ENCODE results near the gene DNAJB5.

GRCh38 chr9:34994900-34995669 lies 5.5 kb downstream of the DNAJB5 start:
- TF ChIP-seq POLR2A (IDR thresholded peaks at IDR 0.05; ENCODE audit: extremely low read depth, insufficient read length): no peak
- TF ChIP-seq, protein P1, sequence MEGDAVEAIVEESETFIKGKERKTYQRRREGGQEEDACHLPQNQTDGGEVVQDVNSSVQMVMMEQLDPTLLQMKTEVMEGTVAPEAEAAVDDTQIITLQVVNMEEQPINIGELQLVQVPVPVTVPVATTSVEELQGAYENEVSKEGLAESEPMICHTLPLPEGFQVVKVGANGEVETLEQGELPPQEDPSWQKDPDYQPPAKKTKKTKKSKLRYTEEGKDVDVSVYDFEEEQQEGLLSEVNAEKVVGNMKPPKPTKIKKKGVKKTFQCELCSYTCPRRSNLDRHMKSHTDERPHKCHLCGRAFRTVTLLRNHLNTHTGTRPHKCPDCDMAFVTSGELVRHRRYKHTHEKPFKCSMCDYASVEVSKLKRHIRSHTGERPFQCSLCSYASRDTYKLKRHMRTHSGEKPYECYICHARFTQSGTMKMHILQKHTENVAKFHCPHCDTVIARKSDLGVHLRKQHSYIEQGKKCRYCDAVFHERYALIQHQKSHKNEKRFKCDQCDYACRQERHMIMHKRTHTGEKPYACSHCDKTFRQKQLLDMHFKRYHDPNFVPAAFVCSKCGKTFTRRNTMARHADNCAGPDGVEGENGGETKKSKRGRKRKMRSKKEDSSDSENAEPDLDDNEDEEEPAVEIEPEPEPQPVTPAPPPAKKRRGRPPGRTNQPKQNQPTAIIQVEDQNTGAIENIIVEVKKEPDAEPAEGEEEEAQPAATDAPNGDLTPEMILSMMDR (IDR thresholded peaks at IDR 0.05; ENCODE audit: low read depth, low read length): no peak

Data from NB4 (cell line).